Neural cell (in vitro differentiated cells): ENCODE data around the gene TXK.

ENCODE experiments used
- EP300 ChIP-seq: fragments of 450-650 bp; conservative IDR thresholded peaks from 2 replicates; pipeline ENCODE4 v1.6.1; 2014; ENCODE audit warnings: antibody characterized with exemption, mild to moderate bottlenecking, moderate library complexity; ENCODE audit not compliant: poor library complexity, severe bottlenecking
- TAF1 ChIP-seq: IDR thresholded peaks from 2 replicates; pipeline ENCODE4 v1.6.1; 2012; ENCODE audit warnings: low read depth

DNA sequence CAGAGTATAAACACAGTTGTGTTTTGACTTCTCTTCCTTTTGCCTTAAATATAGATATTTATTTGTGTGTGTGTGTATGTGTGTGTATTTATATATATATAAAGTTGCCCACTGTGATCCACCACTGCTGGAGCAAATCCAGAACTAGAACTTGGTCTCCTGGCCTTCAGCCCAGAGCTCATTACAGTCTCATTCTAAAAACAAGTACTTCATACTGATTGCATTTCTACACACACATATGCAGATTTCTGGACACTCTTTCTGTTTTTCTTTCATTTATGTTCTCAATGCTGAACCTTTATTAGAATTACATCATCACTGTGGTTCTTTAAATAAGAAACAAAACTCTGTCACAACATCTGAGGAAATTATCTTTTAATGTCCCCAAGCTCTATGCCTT, 381 bp downstream of the TXK start:
- no peak for TF ChIP-seq EP300
- no peak for TF ChIP-seq TAF1
